ENCODE measurements around the gene CRABP1.

The CRABP1 gene

GRCh38 chr15:78335985-78336384 is 4.2 kb upstream of the CRABP1 start:
- no peaks in the 10 kb centered on the region for H3K9me3 ChIP-seq (ENCODE audit: low read depth, low read length)
- H3K9ac ChIP-seq (ENCODE audit: insufficient read length), result no peak overlapping the region
- TF ChIP-seq POLR2AphosphoS5 (IDR thresholded peaks at IDR 0.05; ENCODE audit: borderline replicate concordance, low read depth, low read length), result no peak
- TF ChIP-seq EZH2 (IDR thresholded peaks at IDR 0.05), result no peak
- TF ChIP-seq FOXP2 (optimal IDR thresholded peaks at IDR 0.05; ENCODE audit: control extremely low read depth, extremely low read length, insufficient read depth), result no peak
- no peak overlapping the region for H3K27ac ChIP-seq
- DNase-seq (ENCODE audit: low read depth, low spot score), result no peak
- no peaks in the 10 kb centered on the region for H3K36me3 ChIP-seq (ENCODE audit: insufficient read depth, low read length)
- no peak overlapping the region for H3K4me3 ChIP-seq

- Histone ChIP-seq H3K36me3 (ENCODE audit: insufficient read depth, low read length) (no peaks in the 10 kb centered on the region; the same call in 1 of the 2 replicates), H3K27ac (no peak overlapping the region), H3K4me3 (no peak overlapping the region), H3K9me3 (ENCODE audit: low read depth, low read length) (no peaks in the 10 kb centered on the region), H3K9ac (ENCODE audit: insufficient read length) (no peak overlapping the region)
- TF ChIP-seq FOXP2 (optimal IDR thresholded peaks at IDR 0.05; ENCODE audit: control extremely low read depth, extremely low read length, insufficient read depth), result no peak
- TF ChIP-seq POLR2AphosphoS5 (IDR thresholded peaks at IDR 0.05; ENCODE audit: borderline replicate concordance, low read depth, low read length), result no peak
- DNase-seq (ENCODE audit: low read depth, low spot score), result no peak
These were observed 1.4 kb upstream of the CRABP1 start for GRCh38 chr15:78338781-78339180.

- H3K36me3 ChIP-seq (ENCODE audit: insufficient read depth, low read length), result no peaks in the 10 kb centered on the region; the same call in 1 of the 2 replicates
- H3K4me3 ChIP-seq, result peak overlapping the region; percentile 76
- DNase-seq (ENCODE audit: low read depth, low spot score), result no peak
- H3K9ac ChIP-seq (ENCODE audit: insufficient read length), result no peak overlapping the region
- H3K9me3 ChIP-seq (ENCODE audit: low read depth, low read length), result no peaks in the 10 kb centered on the region
- TF ChIP-seq FOXP2 (optimal IDR thresholded peaks at IDR 0.05; ENCODE audit: control extremely low read depth, extremely low read length, insufficient read depth) (no peak), POLR2AphosphoS5 (IDR thresholded peaks at IDR 0.05; ENCODE audit: borderline replicate concordance, low read depth, low read length) (no peak), EZH2 (IDR thresholded peaks at IDR 0.05) (no peak)
- H3K27ac ChIP-seq, result no peak overlapping the region
These were observed 594 bp upstream of the CRABP1 start for GRCh38 chr15:78339559-78339958.

- peak overlapping the region; percentile 76 for H3K4me3 ChIP-seq
- H3K9ac ChIP-seq (ENCODE audit: insufficient read length), result peak overlapping the region; percentile 47
- H3K27ac ChIP-seq, result 0 out of 2 replicates have a peak overlapping the region, but pooled peaks have one; percentile 13
- DNase-seq (ENCODE audit: low read depth, low spot score), result no peak
- H3K36me3 ChIP-seq (ENCODE audit: insufficient read depth, low read length), result no peaks in the 10 kb centered on the region; the same call in 1 of the 2 replicates
- TF ChIP-seq FOXP2 (optimal IDR thresholded peaks at IDR 0.05; ENCODE audit: control extremely low read depth, extremely low read length, insufficient read depth) (no peak), POLR2AphosphoS5 (IDR thresholded peaks at IDR 0.05; ENCODE audit: borderline replicate concordance, low read depth, low read length) (no peak), EZH2 (IDR thresholded peaks at IDR 0.05) (no peak)
- no peaks in the 10 kb centered on the region for H3K9me3 ChIP-seq (ENCODE audit: low read depth, low read length)
These were observed 1.2 kb downstream of the CRABP1 start for GRCh38 chr15:78341057-78341987.

GRCh38 chr15:78342021-78342420 is 1.9 kb downstream of the CRABP1 start:
- Histone ChIP-seq H3K27ac (0 out of 2 replicates have a peak overlapping the region, but pooled peaks have one; percentile 13), H3K36me3 (ENCODE audit: insufficient read depth, low read length) (no peaks in the 10 kb centered on the region; the same call in 1 of the 2 replicates), H3K9ac (ENCODE audit: insufficient read length) (peak overlapping the region; percentile 47), H3K4me3 (peak overlapping the region; percentile 42), H3K9me3 (ENCODE audit: low read depth, low read length) (no peaks in the 10 kb centered on the region)
- TF ChIP-seq FOXP2 (optimal IDR thresholded peaks at IDR 0.05; ENCODE audit: control extremely low read depth, extremely low read length, insufficient read depth) (no peak), EZH2 (IDR thresholded peaks at IDR 0.05) (no peak), POLR2AphosphoS5 (IDR thresholded peaks at IDR 0.05; ENCODE audit: borderline replicate concordance, low read depth, low read length) (no peak)
- no peak for DNase-seq (ENCODE audit: low read depth, low spot score)

GRCh38 chr15:78343276-78344060 is 3.3 kb downstream of the CRABP1 start:
- no peak overlapping the region for H3K27ac ChIP-seq
- no peaks in the 10 kb centered on the region for H3K9me3 ChIP-seq (ENCODE audit: low read depth, low read length)
- no peak overlapping the region for H3K9ac ChIP-seq (ENCODE audit: insufficient read length)
- DNase-seq (ENCODE audit: low read depth, low spot score), result no peak
- no peak overlapping the region for H3K4me3 ChIP-seq
- no peaks in the 10 kb centered on the region; the same call in 1 of the 2 replicates for H3K36me3 ChIP-seq (ENCODE audit: insufficient read depth, low read length)
- TF ChIP-seq FOXP2 (optimal IDR thresholded peaks at IDR 0.05; ENCODE audit: control extremely low read depth, extremely low read length, insufficient read depth), result no peak
- TF ChIP-seq POLR2AphosphoS5 (IDR thresholded peaks at IDR 0.05; ENCODE audit: borderline replicate concordance, low read depth, low read length), result no peak
- TF ChIP-seq EZH2 (IDR thresholded peaks at IDR 0.05), result no peak

GRCh38 chr15:78345396-78346125 is 5.4 kb downstream of the CRABP1 start:
- Histone ChIP-seq H3K36me3 (ENCODE audit: insufficient read depth, low read length) (no peaks in the 10 kb centered on the region; the same call in 1 of the 2 replicates), H3K9ac (ENCODE audit: insufficient read length) (peak overlapping the region; percentile 8), H3K27ac (peak overlapping the region; percentile 69), H3K9me3 (ENCODE audit: low read depth, low read length) (no peaks in the 10 kb centered on the region), H3K4me3 (peak overlapping the region; percentile 4; the same call in 1 of the 2 replicates)
- peak; percentile 88 for DNase-seq (ENCODE audit: low read depth, low spot score)
- 0 out of 2 replicates have a peak, but pooled peaks have one; percentile 22 for TF ChIP-seq POLR2AphosphoS5 (IDR thresholded peaks at IDR 0.05; ENCODE audit: borderline replicate concordance, low read depth, low read length)
- no peak for TF ChIP-seq EZH2 (IDR thresholded peaks at IDR 0.05)
